AG09309 (cell line): Measurements from ENCODE around the gene NUMA1.

Experiments used
- DNase-seq: peaks from one replicate; pipeline ENCODE4 v3.0.0-alpha.2; 2010; ENCODE audit warnings: low read depth
- H3K4me3 ChIP-seq: 2 replicates; pipeline ENCODE4 v1.5.1; 2011; ENCODE audit warnings: mild to moderate bottlenecking, low read depth, low read length, moderate library complexity; ENCODE audit not compliant: control insufficient read depth
- TF ChIP-seq, protein P1 (sequence below): IDR thresholded peaks from 2 replicates; pipeline ENCODE4 v1.5.1; 2011; ENCODE audit warnings: mild to moderate bottlenecking, low read depth, low read length, inconsistent platforms; ENCODE audit not compliant: insufficient read depth, control insufficient read depth; ENCODE audit errors: missing control alignments

The NUMA1 gene

DNA sequence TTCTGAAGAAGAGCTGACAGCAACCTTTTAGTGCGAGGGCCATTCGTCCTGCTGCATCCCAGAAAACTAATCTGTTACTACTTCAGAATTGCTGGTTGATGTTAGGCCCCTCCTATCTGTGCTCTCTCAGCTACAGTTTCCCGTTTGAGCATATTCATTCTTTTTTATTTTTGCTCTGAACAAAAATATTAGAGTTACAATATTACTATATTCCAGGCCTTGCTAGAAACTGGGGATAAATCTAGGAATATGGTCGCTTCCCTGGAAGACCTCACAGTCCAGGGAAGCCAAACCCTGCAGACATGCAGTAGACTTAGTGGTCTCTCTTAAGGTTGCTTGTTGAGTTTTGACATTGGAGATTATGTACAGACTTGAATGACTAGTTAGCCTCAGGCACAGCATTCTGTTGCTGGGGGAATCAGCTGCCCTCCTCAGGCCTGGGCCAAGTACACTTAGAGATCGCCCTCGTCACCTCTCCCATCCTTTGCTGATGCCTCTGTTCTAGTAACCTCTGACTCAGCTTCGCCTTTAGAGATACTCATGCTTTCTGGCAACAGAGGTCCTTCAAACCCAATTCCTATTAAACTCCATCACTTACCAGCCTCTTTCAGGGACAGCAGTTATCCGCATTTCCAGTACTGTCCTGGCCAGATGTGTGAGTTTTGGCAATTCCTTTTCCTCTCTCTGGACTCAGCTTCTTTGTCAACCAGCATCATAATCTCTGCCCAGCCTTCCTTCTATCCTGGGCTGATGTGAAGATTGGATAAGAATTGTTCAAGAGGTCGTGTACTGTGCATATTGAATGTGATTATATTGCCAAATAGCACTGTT, 32.9 kb upstream of the NUMA1 start:
- peak overlapping the region; percentile 76 for H3K4me3 ChIP-seq
- no peak for DNase-seq
- TF ChIP-seq, protein P1, sequence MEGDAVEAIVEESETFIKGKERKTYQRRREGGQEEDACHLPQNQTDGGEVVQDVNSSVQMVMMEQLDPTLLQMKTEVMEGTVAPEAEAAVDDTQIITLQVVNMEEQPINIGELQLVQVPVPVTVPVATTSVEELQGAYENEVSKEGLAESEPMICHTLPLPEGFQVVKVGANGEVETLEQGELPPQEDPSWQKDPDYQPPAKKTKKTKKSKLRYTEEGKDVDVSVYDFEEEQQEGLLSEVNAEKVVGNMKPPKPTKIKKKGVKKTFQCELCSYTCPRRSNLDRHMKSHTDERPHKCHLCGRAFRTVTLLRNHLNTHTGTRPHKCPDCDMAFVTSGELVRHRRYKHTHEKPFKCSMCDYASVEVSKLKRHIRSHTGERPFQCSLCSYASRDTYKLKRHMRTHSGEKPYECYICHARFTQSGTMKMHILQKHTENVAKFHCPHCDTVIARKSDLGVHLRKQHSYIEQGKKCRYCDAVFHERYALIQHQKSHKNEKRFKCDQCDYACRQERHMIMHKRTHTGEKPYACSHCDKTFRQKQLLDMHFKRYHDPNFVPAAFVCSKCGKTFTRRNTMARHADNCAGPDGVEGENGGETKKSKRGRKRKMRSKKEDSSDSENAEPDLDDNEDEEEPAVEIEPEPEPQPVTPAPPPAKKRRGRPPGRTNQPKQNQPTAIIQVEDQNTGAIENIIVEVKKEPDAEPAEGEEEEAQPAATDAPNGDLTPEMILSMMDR: no peak

DNA sequence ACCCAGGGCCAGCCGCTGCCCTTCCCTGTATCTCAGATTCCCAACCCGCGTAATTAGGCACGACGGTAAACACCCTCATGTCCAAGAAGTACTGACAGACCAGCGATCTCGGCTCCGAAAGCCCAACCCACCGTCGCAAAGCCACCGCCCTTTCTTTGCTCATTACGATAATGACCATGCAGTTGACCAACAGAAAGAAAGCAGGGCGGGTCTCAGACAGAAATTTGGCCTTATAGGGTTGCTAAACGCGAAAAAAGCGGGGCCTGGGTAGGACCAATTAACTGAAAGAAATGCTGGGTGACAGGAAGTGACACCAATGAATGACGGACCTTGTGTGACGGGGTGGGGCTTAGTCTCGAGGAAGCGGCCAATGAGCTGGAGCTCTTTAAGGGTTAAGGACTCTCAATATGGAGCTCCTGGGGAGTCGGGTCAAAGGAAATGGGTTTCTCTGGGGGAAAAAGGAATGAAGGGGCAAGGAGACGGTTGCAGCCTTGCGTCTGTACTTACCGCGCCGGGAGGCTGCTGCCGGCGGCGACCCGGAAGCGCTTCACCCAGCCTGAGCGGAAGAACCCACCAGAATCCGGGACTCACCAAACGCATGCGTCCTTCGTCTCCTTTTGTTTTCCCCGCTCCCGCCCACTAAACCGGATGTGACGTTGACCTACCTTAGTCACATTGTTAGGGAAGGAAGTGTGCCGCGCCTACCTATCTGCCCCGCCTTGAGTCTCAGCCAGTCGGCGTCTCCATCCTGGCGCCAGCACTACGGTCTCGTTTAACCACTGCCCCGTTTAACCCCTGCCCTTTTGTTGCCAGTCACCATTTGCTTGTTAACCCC, 32.0 kb upstream of the NUMA1 start, which contains the start of gene ANAPC15:
Gene ANAPC15 (minus strand): TSS at position 553 of the 835 bp plus-strand sequence. CDS start 1,419 bp downstream, outside the sequence.
- TF ChIP-seq, protein P1: no peak
- peak; percentile 98 for DNase-seq
- peak within 1 kb of the TSS; percentile 76 for H3K4me3 ChIP-seq

DNA sequence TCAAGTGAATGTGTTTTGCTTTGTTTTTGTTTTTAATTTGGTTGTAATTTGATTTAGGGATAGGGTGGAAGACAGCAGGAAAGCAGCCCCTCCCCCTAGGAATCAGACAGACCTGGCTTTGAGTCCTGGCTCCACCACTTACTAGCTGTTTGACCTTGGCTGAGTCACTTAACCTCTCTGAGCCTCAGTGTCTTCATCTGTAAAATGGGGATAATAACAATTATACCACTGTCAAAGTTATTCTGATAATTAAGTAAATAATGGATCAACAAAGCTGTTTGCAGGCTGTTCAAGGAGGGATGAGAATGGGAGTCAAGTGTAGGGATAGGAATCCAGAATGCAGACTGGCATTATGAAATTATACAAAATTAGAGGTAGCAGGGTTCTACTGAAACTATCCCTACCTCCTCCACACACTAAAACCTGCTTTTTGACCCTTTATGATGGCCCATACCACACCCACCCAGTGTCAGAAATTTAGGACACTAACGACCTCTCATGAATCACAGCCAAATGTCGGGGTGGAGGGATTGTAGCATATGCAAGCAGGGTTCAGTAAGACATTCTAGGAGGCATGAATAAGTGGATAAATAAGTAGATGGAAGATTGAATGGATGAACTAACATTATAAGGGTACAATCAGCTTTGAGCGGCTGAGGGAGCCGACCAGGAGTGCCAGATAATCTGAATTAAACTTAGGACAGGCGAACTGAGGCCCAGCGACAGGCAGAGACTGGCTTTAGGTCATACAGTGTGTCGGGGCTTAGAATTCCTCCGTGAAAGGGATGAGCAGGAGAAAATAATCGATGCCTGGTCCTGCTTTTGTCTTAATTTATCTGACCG, 31.2 kb upstream of the NUMA1 start:
- DNase-seq: no peak
- TF ChIP-seq, protein P1: no peak
- peak overlapping the region; percentile 76 for H3K4me3 ChIP-seq

DNA sequence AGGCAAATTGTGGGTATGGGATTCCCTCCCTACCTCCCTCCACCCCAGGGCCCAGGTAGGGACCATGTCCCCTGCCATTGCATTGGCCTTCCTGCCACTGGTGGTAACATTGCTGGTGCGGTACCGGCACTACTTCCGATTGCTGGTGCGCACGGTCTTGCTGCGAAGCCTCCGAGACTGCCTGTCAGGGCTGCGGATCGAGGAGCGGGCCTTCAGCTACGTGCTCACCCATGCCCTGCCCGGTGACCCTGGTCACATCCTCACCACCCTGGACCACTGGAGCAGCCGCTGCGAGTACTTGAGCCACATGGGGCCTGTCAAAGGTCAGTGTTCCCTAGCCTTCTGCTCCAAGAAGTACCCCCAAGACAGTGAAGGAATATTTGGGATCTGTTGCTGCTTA, 25.5 kb upstream of the NUMA1 start, which contains the start of gene TOMT:
Gene TOMT (plus strand): TSS at position 37 of the 400 bp plus-strand sequence. CDS start 28 bp downstream, at position 65.
- no peak for DNase-seq
- no peak within 1 kb of the TSS for H3K4me3 ChIP-seq
- TF ChIP-seq, protein P1: no peak

DNA sequence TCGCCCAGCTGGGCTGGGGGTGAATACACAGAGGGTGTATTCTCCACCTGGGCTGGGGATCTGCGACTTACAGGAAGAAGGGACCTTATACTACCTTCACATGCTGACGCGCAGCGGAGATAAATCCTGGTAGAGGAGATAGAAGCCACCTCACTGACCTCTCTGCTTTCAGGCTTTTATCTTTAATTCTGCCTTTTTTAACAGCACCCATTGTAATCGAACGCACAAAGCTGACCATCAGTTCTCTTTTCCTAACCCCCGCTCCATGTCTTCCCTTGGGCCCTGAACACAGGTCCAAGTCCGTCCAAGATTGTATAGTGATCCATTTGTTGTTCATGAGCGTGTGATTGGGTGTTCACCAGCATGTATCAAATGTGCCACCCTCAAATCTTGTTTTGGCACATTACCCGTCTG, 23.4 kb upstream of the NUMA1 start:
- DNase-seq: no peak
- TF ChIP-seq, protein P1: no peak

More for the DNA sequence above, 23.4 kb upstream of the NUMA1 start:
- H3K4me3 ChIP-seq: peak overlapping the region; percentile 23
